Adrenal gland (tissue), 5 donors: Measurements from ENCODE around the gene TSSK6.
A peak's percentile ranks its signal among the peaks of the same experiment; 100 is the strongest.

Experiments
- POLR2A ChIP-seq, 2 donors: fragments of 450-650 bp; IDR thresholded peaks; one replicate each; pipeline ENCODE4 v1.6.1; 2017; ENCODE audit warnings: antibody characterized with exemption in 2 of 2, mild to moderate bottlenecking in 2 of 2, moderate library complexity in 1 of 2
- TF ChIP-seq, protein P1 (sequence below), 6 experiments: fragments of 450-650 bp in 4 of 6; fragments of 200-600 bp in 2 of 6; sonication (generic) in 1 of 6; IDR thresholded peaks; 1 replicate in 5 of 6; 2 replicates in 1 of 6; pipeline versions ENCODE4 v1.5.1 to v1.8.0; 2016 to 2021; ENCODE audit warnings: antibody characterized with exemption in 6 of 6, mild to moderate bottlenecking in 2 of 6, moderate library complexity in 1 of 6
- donor health status: DM: no; HTN: no; CAD: no.

GRCh38 chr19:19475015-19475765, 40.2 kb downstream of the TSSK6 start:
- TF ChIP-seq, protein P1, sequence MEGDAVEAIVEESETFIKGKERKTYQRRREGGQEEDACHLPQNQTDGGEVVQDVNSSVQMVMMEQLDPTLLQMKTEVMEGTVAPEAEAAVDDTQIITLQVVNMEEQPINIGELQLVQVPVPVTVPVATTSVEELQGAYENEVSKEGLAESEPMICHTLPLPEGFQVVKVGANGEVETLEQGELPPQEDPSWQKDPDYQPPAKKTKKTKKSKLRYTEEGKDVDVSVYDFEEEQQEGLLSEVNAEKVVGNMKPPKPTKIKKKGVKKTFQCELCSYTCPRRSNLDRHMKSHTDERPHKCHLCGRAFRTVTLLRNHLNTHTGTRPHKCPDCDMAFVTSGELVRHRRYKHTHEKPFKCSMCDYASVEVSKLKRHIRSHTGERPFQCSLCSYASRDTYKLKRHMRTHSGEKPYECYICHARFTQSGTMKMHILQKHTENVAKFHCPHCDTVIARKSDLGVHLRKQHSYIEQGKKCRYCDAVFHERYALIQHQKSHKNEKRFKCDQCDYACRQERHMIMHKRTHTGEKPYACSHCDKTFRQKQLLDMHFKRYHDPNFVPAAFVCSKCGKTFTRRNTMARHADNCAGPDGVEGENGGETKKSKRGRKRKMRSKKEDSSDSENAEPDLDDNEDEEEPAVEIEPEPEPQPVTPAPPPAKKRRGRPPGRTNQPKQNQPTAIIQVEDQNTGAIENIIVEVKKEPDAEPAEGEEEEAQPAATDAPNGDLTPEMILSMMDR (IDR thresholded peaks at IDR 0.05) = no peak
- peak in 1 of 2 donors; percentile 12 for TF ChIP-seq POLR2A (IDR thresholded peaks at IDR 0.05)
